Progenitor cell of endocrine pancreas (in vitro differentiated cells): ENCODE results near the gene SLC48A1. TPM values are rescaled to one million over a fixed set of nuclear protein-coding genes. Genes with fewer than 3 reads are reported as not detected.

ENCODE experiments used
- DNase-seq: peaks from one replicate; pipeline ENCODE4 v3.0.0; 2021; ENCODE audit warnings: low spot score; ENCODE audit not compliant: unreplicated experiment
- H3K27ac Mint-ChIP-seq: 2 replicates; pipeline ENCODE4 v1.8.0; 2021; ENCODE audit warnings: mild to moderate bottlenecking, moderate library complexity, mixed read lengths
- H3K27me3 Mint-ChIP-seq: 2 replicates; pipeline ENCODE4 v1.8.0; 2021; ENCODE audit warnings: mixed read lengths
- H3K36me3 Mint-ChIP-seq: 2 replicates; pipeline ENCODE4 v1.8.0; 2022; ENCODE audit warnings: mixed read lengths; ENCODE audit not compliant: insufficient read depth
- H3K4me1 Mint-ChIP-seq: 2 replicates; pipeline ENCODE4 v1.8.0; 2021; ENCODE audit warnings: low read depth, mixed read lengths
- H3K4me3 Mint-ChIP-seq: 2 replicates; pipeline ENCODE4 v1.8.0; 2021; ENCODE audit warnings: low read depth, mild to moderate bottlenecking, moderate library complexity, mixed read lengths
- H3K9me3 Mint-ChIP-seq: 2 replicates; pipeline ENCODE4 v1.8.0; 2021; ENCODE audit warnings: low read depth, mixed read lengths
- CTCF ChIP-seq: fragments of 200-600 bp; sonication (generic); IDR thresholded peaks from one replicate; pipeline ENCODE4 v1.5.0; 2021; ENCODE audit warnings: antibody characterized with exemption, mild to moderate bottlenecking; ENCODE audit not compliant: unreplicated experiment
- total RNA-seq: library from RNA; stranded (reverse); gene quantifications from 2 replicates; pipeline ENCODE4 v1.2.1, GENCODE V29; 2021

SLC48A1 gene
- total RNA-seq, 1 donor from 2014 or later = 15.1 TPM

GRCh38 chr12:47736216-47736615 lies 36.8 kb upstream of the SLC48A1 start:
- Mint-ChIP-seq H3K4me3 (no peak overlapping the region), H3K36me3 (no peaks in the 10 kb centered on the region), H3K27ac (no peak overlapping the region), H3K9me3 (no peaks in the 10 kb centered on the region), H3K27me3 (peaks cover 3% of the 10 kb centered on the region), H3K4me1 (peaks cover 5% of the 10 kb centered on the region)
- TF ChIP-seq CTCF = no peak
- no peak for DNase-seq

- TF ChIP-seq CTCF = no peak
- no peaks in the 10 kb centered on the region for H3K9me3 Mint-ChIP-seq
- H3K4me3 Mint-ChIP-seq = no peak overlapping the region
- H3K27me3 Mint-ChIP-seq = peaks cover 3% of the 10 kb centered on the region
- peaks cover 6% of the 10 kb centered on the region for H3K4me1 Mint-ChIP-seq
- DNase-seq = no peak
- peak overlapping the region; percentile 73 for H3K27ac Mint-ChIP-seq
- H3K36me3 Mint-ChIP-seq = no peaks in the 10 kb centered on the region
Measured at GRCh38 chr12:47736877-47737676, 36.0 kb upstream of the SLC48A1 start.

GRCh38 chr12:47737936-47738594 lies 35.0 kb upstream of the SLC48A1 start:
- Mint-ChIP-seq H3K4me3 (no peak overlapping the region), H3K27me3 (peaks cover 6% of the 10 kb centered on the region), H3K4me1 (peaks cover 6% of the 10 kb centered on the region), H3K27ac (no peak overlapping the region), H3K36me3 (no peaks in the 10 kb centered on the region), H3K9me3 (no peaks in the 10 kb centered on the region)
- no peak for DNase-seq
- no peak for TF ChIP-seq CTCF

- Mint-ChIP-seq H3K27ac (no peak overlapping the region), H3K9me3 (no peaks in the 10 kb centered on the region), H3K4me3 (no peak overlapping the region), H3K4me1 (peaks cover 9% of the 10 kb centered on the region), H3K27me3 (peaks cover 13% of the 10 kb centered on the region), H3K36me3 (no peaks in the 10 kb centered on the region)
- no peak for DNase-seq
- no peak for TF ChIP-seq CTCF
Measured at GRCh38 chr12:47739297-47739696, 33.7 kb upstream of the SLC48A1 start.

GRCh38 chr12:47739979-47740378 lies 33.1 kb upstream of the SLC48A1 start:
- H3K27ac Mint-ChIP-seq = no peak overlapping the region

More at GRCh38 chr12:47739979-47740378, 33.1 kb upstream of the SLC48A1 start:
- no peak for DNase-seq
- H3K4me3 Mint-ChIP-seq = no peak overlapping the region
- H3K9me3 Mint-ChIP-seq = no peaks in the 10 kb centered on the region
- peaks cover 17% of the 10 kb centered on the region for H3K27me3 Mint-ChIP-seq
- H3K4me1 Mint-ChIP-seq = peaks cover 11% of the 10 kb centered on the region
- no peaks in the 10 kb centered on the region for H3K36me3 Mint-ChIP-seq
- TF ChIP-seq CTCF = no peak
